DMS153 (cell line): Measurements from ENCODE around the gene IFITM5.

ENCODE experiments used
- DNase-seq: peaks from one replicate; lab custom pipeline; 2025; lab: John Stamatoyannopoulos, UW

Gene IFITM5

DNA sequence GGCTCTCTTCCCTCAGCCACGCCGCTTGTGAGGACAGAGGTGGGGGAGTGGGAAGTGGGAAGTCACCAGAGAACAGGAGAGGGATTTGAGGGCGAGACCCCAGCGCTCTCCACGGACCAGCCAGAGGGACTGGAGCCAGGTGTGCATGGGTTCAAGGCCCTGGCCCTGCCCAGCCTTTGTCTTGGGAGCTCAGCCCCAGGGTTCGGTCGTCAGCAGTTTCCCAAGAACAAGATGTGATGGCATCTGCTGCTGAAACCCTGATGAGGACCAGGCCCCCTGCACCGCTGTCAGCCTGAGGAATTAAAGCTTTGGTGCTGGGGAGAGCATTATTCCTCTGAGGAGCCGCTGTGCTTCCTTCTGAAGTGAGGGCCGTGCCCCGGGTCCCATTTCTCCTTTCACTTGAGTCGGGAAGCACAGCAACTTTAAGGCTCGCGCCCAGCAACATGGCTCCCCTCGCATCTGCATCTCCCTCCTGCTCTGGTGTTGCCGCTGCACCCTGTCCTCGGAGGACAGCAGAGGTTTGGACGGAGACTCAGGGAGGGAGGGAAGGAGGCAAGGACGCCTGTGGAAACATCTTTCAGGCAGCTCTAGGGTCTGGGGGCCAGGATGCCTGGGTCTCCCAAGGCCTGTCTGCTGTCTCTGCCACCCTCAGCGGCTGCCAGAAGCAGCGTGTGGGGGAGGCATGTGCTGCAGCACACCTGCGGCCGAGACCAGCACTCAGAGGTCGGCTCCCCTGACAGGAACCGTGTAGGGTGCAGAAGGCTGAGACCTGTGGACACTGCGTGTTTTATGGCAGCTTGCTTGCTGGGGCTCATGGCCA is 3.8 kb downstream of the IFITM5 start:
- no peak for DNase-seq

DNA sequence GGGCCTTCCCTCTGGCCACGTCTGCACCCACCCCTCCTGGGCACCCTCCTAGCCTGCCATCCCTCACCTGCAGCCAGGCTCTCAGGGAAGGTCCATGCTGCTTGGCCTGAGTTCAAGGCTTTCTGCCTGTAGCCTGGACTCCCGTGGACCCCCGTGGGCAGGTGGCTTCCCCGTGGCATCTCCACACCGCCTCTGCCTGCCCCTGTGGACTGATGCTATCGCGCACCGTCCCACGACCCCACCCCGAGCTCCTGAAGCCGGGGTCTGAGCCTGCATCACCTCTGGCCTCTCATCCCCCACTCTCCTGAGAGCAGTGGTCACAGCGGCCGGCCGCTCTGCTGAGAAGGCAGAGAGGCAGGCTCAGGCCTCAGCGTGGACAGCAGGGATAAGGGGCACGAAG is 4.5 kb downstream of the IFITM5 start:
- DNase-seq, result no peak

DNA sequence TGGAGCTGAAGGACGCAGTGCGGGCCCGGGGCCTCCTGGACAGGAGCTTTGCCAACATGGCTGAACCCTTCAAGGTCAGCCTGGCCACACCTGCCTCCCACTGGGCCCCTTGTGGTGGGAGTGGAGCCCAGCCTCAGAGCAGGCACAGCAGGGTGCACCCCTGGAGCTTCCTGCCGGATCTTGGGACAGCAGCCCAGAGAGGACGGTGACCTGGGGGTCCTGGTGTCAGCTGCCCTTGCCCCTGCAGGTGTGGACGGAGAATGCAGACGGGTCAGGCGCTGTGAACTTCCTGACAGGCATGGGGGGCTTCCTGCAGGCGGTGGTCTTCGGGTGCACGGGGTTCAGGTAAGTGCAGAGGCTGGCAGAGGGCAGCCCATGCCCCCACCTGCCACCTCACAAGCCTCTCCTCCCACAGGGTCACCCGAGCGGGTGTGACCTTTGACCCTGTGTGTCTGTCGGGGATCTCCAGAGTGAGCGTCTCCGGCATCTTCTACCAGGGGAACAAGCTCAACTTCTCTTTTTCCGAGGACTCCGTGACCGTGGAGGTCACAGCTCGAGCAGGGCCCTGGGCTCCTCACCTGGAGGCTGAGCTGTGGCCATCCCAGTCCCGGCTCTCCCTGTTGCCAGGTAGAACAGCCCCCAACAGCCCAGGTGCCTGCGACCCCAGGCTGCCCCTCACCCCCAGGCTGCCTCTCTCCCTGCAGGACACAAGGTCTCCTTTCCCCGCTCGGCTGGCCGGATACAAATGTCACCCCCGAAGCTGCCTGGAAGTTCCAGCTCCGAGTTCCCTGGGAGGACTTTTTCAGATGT is 5.3 kb downstream of the IFITM5 start:
- DNase-seq, result no peak

GRCh38 chr11:293271-293851 is 6.0 kb downstream of the IFITM5 start:
- no peak for DNase-seq

DNA sequence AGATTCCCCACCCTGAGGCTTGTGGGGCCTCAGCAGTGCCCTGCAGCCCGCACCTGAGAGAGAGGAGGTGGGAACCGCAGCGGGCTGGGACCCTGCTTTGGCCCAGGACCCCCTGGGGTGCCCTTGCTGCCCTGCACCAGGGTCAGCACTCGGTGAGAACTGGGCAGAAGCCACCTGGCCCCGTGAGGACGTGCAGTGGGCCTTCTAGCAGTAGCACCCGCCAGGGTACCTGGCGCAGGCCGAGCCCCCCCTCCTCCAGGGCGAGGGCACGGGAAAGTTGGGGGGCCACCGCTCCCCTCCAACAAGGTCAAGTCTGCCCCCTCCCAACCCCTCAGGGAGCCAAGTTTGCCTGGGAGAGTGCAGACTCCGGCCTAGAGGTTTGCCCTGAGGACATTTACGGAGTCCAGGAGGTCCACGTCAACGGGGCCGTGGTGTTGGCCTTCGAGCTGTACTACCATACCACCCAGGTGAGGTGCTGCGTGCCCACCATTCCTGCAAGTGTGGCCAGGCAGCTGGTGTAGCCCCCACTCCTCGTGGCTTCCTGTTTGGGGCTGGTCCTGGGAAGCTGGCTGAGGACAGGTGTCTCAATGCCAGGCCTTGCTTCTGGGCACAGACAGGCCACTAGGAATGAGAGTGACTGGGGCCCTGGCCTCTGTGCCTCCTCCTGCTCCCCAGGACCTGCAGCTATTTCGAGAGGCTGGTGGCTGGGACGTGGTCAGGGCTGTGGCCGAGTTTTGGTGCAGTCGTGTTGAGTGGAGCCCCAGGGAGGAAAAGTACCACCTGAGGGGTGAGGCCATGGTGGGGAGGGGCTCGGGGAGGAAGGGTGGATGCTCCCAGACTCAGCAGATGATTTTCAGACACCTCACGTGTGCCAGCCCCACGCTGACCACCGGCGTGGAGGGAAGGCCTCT is 6.9 kb downstream of the IFITM5 start:
- no peak for DNase-seq

DNA sequence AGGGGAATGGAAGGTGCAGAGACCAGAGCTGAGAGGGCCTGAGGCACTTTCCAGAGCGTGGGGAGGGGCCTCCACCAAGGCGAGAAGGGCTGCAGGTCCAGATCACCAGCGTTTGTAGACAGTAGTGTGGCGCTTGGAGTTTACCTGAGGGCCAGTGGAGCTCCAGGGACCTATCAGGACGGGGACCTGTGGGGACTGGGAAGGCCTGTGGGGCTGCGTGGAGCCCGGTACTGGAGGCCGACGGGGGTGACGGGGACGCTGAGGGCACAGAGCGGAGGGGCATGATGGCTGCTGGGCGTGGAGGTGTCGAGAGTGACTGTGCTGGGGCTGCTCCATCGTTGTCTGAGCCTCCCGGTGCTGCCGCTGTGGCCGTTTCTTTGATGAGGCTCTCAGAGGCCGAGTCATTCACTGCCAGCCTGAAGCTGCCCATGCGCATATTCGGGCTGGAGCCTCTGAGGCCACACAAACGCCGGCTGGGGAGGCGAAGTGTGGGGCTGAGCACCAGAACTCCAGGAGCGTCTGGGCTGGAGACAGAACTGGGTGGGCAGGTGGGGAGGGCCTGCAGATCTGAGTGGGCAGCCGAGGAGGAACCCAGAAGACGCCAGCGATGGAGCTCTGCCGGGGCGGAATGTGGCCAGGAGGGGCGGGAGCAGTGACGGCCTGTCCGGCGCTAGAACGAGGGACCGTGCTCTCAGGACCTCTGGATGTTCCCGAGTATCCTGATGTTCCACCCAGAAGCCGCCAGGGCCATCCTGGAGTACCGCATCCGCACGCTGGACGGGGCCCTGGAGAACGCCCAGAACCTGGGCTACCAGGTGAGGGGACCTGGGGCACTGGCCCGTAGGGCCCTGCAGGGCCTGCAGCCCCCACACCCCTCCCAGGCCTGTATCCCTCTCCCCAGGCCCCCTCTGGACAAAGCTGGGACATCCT is 7.8 kb downstream of the IFITM5 start:
- no peak for DNase-seq

DNA sequence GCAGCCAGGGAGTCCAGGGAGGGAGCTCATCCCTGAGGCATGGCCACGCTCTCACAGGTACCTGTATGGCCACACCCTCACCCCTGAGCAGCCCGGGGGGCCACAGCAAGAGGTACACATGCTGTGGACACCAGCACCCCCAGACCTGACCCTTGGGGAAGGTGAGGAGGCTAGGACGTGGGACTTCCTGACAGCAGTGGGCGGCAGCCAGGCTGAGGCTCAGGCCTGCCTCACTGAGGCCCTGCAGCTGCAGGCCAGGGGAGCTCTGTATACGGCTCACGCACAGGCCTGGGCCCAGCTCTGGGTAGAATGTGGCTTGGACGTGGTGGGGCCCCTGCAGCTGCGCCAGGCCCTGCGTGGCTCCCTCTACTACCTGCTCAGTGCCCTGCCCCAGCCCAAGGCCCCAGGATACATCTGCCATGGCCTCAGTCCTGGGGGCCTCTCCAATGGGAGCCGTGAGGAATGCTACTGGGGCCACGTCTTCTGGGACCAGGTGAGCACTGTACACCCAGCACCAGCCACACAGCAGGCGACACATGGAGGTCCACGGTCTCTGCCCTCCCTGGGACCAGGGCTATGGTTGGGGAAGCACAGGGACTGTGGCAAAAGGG is 8.6 kb downstream of the IFITM5 start:
- DNase-seq, result no peak

DNA sequence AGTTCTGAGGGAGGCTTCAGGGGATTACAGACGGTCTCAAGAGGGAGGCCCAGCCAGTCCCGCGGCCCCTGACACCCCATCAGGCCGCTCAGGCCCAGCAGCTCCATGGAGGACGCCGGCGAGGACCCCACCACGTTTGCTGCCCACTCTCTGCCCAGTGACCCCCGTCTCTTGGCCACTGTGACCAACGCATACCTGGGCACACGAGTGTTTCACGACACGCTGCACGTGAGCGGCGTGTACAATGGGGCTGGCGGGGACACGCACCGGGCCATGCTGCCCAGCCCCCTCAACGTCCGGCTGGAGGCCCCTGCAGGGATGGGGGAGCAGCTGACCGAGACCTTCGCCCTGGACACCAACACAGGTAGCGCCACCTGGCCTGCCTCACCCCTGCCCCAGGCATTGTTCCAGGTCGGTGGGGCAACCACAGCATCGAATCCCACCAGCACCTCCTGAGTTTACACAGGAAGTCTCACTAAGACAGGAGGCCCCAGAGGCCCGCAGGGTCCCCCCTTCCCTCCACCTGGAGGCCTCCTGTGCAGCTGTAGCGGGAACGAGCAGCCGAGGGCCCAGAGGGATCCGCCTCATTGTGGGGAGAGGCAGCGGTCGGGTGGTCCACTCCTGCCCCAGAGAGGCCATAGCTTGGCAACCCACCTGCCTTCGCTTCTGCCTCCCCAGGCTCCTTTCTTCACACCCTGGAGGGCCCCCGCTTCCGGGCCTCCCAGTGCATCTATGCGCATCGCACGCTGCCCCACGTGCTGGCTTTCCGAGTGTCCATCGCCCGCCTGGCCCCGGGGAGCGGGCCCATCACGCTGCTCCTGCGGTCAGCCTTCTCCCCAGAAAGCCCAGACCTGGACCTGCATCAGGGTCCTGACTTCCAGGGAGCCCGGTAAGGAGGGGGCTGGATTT is 9.4 kb downstream of the IFITM5 start:
- no peak for DNase-seq

DNA sequence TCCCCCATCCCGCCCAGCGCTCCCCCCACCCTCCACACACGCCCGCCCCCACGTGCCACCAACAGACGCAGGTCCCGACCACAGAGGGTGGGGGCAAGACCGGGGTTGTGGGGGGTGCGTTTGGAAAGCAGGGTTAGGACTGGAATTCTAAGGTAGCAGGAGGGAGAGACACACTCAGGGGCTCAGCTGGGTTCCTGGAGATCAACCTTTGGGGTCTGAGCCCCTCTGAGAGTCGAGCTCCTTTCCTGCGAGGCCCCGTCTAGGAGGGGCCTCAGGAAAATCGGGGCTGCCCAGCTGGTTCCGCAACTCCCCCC is 10.0 kb downstream of the IFITM5 start:
- no peak for DNase-seq

DNA sequence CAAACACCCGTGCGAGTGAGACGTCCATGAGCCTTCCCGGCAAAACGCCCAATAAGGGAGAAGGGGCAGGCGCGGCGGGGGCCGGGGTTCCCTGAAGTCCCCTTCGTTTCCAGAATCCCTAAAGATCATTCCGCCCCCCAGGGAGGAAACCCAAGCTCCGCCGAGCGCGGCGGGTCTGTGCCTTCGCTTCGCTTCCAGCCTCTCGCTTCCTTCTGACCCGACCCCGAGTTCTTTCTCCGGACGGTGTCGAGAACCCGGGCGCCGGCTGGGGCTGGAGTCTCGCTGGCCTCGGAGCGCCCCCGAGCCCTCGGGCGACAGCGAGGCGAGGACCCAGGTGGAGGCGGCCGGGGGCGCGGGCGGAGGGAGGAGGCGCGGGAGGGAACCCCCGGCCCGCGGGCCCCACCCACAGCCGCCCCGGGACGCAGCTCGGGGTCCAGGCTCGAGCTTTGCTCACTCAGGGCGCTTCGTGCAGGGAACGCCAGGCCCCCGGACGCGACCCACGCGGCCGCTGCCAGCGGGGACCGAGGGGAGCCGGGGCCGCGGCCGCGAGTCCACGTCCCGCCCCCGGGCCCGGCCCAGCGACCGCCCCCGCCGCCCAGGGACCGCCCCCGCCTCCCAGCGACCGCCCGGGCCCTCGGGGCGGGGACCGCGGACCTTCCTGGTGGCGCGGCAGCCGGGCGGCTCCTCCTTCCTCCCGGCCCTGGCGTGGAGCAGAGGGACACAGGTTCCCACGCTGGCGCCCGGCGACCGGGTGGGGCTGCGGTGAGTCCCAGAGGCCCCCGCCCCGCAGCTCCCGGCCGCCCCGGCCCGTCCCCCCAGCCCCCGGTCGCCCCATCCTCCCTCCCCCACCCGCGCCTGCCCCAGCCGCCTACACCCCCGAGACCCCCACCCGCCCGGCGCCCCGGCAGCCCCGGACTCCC is 10.6 kb downstream of the IFITM5 start, which contains the start of gene PGGHG:
PGGHG (plus strand) TSS at position 649 of the 920 bp plus-strand sequence. CDS start 691 bp downstream, outside the sequence.
- no peak for DNase-seq

GRCh38 chr11:287821-288477 is 11.4 kb downstream of the IFITM5 start:
- DNase-seq, result no peak

GRCh38 chr11:286977-287820 is 12.1 kb downstream of the IFITM5 start:
- DNase-seq, result peak; percentile 57

GRCh38 chr11:285894-286220 is 13.5 kb downstream of the IFITM5 start:
- DNase-seq, result no peak

DNA sequence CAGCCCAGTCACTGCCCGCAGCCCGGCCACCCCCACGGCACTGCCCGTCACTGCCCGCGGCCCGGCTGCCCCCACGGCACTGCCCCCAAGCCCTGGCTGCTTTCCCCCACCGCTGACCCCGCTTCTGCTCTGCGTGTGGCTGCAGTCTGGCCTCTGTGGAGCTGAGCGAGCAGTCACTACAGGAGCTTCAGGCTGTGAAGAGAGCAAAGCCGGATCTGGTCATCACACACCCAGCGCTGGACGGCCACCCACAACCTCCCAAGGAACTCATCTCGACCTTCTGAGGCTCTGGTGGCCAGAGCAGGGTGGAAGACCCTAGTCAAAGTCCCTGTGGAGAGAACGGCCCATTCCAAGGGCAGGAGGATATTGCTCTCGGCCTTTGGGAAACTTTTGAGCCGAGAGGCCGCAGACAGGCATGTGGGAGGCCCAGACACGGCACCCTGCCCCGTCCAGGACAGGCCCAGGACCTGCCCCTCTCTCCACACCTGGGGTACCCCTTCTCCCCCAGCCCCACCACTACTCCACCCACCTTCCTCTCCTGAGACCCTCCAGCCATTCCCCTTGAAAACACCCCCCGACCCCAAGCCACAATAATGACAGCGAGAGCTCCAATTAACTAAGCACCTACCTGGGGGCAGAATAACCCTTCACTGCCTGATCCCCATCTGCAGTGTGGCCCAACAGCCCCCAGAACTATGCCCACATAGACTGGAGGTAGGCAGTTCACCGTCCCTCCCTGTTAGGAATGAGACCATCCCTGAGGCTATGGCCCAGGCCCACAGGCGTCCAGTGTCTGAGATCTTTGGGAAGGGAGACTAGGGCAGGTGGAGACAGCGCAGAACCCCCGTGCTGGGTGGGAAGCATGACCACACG is 14.1 kb downstream of the IFITM5 start:
- DNase-seq, result no peak

- DNase-seq, result no peak
Measured at GRCh38 chr11:284105-285020, 15.0 kb downstream of the IFITM5 start.
